Ramos (cell line): ENCODE data around the gene ATG10.

ENCODE experiments used
- in situ Hi-C: fragments of 300-500 bp; cut with MboI; formaldehyde crosslinking; loops from one replicate; pipeline ENCODE4 v1.14.3; 2022; ENCODE audit warnings: low sequenced_read_pairs; ENCODE audit not compliant: unreplicated experiment

The ATG10 gene

GRCh38 chr5:82296929-82297328, 325.1 kb downstream of the ATG10 start:
- in situ Hi-C loops = no loop called here

GRCh38 chr5:82297711-82298110, 325.9 kb downstream of the ATG10 start:
- in situ Hi-C loops = no loop called here

- in situ Hi-C loops = no loop called here
These were observed 326.8 kb downstream of the ATG10 start for GRCh38 chr5:82298668-82299067.

- in situ Hi-C loops = no loop called here
These were observed 329.4 kb downstream of the ATG10 start for GRCh38 chr5:82301190-82301589.
